Right forelimb (tissue), 1 donor: ENCODE results near the gene SMARCA1.

Experiments
- DNase-seq: peaks from one replicate; pipeline ENCODE4 v3.0.0-alpha.2; 2018

SMARCA1 gene

DNA sequence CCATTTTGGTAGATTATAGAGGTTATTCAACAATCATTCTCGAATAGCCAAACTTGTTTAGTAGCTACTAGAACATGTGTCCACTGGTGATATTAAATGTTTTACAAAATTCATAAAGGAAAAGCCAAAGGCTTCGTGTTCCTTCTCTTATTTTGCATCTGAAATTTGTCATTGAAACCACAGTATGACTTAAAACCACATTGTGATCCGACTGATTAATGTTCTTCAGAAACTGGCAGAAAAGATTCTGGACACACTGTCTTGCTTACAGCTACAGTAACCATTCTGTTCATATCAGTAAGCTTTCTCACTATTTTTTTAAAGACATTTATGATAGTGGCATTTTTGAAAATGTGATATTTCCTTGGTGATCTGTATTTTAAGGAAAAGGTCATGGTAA lies 2.6 kb upstream of the SMARCA1 start:
- no peak for DNase-seq

DNA sequence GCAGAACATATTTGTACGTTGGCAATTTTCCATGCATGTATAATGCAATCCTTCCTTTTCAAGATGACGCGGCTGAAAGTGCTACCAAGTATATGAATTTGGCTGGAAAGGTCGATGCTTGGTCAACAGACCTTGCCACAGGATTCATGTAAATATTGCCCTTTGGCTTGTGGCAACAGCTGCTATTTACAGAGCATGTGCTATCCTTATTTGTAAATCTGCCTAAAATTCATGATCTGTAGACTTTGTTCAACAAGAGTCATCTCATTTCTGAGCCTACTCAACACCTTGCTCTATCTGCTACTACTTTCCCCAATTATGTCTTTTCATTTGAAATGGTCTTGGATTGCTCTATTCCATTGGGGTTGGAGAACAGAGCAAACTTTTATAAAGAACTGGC lies 1.9 kb upstream of the SMARCA1 start:
- no peak for DNase-seq

DNA sequence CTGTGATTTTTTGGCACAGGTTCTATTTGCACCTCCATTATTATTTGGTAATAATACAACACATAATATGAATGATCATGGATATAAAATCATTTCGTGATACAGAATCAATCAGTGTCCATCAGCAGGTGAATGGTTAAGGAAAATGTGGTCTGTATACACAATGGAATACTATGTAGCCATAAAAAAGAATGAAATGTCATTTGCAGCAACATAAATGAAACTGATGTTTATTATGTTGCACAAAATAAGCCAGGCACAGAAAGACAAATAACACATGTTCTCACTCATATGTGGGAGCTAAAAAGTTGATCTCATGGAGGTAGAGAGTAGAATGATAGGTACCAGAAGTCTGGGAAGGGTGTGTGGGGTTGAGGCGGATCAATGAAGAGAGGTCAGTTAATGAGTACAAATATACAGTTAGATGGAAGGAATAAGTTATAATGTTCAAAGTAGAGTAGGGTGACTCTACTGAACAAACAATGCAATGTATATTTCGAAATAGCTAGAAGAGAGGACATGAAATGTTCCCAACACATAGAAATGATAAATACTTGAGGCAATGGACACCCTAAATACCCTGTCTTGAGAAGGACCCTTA lies 1.1 kb upstream of the SMARCA1 start:
- DNase-seq, result no peak

DNA sequence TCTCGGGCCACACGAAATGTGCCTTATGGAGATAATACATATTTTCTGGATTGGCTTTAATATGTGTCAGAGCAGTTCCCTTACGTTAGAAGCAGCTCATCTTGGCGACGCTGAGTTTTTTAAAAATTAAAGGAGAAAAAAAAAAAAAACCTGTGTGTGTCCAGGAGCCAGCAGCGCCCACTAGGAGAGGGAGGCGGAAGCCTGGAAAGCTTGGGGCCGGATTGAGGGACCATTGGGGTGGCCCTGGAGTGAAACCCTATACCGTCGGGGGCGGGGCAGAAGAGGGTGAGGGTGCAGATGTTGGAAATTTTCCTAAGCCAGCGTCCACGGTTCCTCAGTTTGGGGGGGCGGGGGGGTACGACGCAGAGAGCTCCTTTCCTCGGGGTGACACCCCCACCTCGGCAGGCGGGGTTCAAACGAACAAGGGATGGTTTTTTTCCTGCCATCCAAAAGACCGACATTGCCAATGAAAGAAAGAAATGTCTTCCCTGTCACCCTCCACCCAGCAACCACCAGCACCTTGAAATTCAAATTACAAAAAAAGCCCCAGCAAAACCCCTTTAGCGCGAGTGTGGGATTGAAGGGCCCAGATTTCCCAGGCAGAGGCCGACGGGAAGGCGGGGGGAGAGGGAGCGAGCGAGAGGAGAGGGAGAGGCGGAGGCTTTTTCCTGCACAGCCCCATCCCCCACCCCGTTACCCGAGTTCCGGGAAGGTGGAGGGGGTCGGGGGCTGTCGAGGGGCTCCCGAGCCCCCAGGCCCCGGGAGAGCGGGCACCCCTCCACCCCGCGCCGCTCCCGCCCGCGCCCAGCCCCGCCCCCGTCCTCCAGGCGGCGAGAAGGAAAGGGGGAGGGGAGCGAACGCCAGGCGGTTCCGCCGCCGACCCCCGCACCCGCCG lies 859 bp downstream of the SMARCA1 start:
- peak; percentile 78 for DNase-seq

DNA sequence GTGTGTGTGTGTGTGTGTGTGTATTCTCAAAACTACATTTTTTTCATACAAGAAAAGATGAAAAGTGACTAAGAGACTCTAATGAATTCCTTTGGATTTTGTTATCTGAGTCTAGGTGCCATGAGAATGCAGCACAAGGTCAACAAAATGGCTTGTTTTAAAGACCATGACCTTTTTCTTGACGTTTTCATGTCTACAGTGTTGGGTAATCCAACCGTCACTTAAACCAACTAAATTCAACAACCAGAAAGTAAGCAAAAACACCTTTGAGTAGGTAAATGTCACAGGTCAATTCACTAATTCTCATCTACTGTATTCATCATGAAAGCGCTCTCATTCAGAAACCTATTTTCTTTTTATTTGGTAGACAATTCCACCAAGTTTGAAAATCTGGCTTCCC lies 3.1 kb downstream of the SMARCA1 start:
- no peak for DNase-seq

DNA sequence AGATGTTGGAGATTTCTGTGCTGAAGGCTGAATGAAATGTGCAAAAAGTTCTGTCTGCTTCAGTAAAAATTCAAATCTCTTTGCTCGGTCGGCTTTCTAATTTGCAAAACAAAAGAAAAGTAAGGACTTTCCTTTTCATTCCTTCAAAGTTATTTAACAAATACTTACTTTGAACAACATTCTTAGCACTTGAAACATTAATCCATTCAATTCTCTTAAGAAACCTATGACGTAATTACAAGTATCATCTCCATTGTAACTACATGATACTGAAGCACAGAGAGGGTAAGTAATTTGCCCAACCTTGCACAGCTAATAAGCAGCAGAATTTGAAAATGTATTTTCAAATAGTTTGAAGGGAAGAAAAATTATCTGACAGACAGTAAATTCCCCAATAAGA lies 6.9 kb downstream of the SMARCA1 start:
- DNase-seq, result no peak

DNA sequence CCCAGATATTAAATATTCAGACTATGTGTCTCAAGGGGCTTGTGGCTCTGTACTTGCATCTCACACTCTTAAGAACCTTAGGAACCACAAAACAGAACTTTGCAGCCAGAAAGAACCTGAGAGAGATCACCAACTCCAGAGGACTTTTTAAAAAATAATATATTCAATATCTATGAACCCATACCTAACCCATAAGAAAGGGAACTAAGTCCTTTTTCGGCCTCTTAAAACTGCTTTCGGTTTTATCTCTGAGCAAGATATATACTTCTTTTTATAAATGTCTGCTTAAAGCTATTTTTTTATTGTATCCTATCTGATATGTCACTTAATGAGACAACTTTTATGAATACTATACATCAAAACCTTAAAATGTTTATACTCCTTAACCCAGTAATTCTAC lies 10.9 kb downstream of the SMARCA1 start:
- DNase-seq, result no peak

DNA sequence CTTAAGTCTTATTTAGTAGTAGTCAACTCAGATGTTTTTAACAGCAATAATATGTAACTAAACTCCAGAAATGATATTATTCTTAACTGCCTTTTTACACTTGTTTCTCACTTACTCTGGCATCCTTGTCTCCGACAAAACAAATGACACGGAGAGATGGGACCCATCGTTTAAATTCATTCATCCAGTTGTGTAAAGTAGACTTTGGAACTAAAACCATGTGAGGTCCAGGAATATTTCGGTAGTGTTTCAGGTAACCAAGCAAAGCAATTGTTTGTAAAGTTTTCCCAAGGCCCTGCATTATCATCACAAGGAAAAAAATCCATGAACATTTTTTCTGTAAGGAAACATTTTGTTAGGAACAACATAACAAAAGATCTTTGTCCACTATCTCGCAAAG lies 11.6 kb downstream of the SMARCA1 start:
- DNase-seq, result no peak

DNA sequence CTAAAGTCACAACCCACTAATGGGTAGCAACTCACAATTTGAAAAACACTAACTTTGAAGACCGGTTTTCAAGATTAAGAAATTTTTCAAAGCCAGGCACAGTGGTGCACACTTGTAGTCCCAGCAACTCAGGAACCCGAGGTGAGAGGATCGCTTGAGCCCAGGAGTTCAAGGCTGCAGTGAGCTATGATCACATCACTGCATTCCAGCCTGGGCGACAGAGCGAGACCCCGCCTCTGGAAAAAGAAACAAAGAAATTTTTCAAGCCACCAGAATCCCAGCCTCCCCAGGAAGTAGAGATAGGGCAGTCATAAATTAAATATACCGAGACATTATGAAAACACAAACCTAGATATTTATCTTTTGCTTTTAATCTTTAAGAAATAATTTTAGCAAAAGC lies 13.0 kb downstream of the SMARCA1 start:
- no peak for DNase-seq

DNA sequence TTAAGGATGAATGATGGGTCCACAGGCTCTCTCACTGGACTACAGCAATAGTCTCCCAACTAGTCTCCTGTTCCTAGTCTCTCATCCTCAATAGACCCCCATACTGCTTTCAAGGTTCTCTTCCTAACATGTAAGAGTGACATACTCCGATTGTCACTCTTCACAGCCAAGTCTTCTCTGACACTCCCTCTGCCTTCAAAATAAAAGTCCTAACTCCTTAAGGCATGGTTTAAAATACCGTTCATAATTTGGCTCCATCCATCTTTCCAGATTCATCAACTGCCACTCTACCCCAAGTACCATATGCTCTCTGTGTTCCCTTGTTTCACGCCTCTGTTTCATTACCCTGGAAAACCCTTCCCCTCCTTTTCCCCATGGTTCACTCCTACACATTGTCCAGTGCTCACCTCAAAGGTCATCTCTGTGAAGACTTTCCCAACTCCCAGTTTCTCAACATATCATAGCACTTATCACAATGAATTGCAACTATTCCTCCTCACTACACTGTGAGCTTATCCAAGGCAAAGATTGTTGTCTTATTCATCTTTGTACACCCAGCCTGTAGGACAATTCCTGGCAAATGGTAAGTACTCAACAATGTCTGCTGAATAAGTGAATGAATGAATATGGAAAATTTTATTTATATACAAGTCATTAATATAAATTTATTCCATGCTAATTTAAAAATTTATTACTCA lies 26.0 kb downstream of the SMARCA1 start:
- no peak for DNase-seq

DNA sequence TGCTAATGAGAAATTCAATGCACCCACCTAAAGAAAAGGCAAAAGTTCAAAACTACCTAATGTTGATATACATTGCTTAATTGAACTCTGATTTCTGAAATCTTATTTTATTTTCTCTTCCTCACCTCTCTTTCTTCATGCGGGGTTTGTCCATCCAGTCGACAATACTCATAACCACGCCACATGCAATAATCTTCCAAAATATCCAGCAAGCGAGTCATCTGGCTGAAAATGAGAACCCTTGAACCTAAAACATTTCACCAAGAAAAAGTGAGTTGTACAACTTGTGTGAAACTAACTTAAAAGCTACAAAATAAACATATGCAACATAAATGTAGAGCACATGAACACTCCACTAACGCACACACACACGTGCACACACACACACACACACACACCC lies 26.7 kb downstream of the SMARCA1 start:
- DNase-seq, result no peak

DNA sequence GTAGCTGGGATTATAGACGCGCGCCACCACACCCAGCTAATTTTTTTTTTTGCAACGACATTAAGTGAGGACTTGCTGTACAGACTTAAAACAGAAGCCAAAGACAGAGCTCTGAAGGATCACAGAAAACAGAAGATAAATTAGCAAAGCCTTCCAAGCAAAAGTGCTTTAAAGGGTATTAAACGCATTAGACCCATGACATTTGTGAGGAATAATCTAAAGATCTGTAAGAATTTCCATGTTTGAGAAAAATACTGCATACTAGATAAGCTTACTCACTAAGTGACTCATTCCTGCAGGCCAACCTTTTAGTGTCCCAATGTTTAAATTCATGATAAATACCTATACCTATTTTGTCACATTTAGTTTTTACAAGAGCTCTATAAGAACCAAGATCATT lies 27.4 kb downstream of the SMARCA1 start:
- no peak for DNase-seq

DNA sequence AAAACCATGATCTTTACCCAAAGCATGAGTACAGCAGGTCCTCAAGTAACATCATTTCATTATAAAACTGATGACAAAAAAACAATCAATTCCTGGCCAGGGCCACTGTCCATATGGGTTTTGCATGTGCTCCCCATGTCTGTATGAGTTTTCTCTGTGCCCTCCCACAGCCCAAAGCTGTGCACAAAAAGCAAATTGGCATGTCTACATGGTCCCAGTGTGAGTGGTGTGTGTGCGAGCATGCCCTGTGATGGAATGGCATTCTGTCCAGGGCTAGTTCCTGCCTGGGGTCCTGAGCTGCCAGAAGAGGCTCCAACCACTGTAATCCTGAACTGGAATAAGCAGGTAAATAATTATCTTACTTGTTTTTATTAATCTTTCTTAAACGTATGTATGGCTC lies 28.4 kb downstream of the SMARCA1 start:
- DNase-seq, result no peak

DNA sequence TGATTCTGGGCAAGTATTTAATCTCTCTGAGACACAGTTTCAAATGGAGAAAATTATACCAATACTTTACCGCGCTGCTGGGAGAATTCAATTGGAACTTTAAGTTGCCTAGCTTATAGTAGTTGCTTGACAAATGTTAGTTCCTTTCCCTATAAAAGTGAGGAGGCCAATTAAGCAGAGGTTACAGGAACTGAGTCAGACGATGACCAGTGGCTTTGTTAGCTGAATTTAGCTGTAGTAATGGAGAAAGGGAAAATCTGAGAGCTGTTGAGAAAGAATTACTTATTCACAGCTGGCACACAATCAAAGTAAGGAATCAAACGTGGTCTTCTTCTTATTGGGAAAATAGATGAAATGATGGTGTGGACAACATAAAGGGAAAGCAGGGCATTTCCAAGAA lies 29.6 kb downstream of the SMARCA1 start:
- DNase-seq, result no peak

DNA sequence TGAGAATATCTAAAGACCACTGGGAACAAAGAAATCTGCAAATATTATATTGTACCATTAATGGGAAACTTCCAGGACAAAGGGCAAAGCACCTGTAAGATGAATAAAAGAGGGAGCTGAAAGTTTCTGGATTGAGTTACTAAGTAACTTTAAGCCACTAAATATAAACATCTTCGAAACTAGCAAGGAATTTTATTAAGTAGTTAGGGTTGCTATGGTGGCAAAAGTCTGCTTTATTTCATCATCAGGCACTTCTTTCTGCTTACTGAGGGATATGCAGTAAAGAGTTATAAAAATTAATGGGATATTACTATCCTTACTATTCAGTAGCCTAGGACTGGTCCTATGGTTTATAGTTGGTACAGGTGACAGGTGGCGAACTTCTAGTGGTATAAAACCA lies 33.0 kb downstream of the SMARCA1 start:
- DNase-seq, result no peak

DNA sequence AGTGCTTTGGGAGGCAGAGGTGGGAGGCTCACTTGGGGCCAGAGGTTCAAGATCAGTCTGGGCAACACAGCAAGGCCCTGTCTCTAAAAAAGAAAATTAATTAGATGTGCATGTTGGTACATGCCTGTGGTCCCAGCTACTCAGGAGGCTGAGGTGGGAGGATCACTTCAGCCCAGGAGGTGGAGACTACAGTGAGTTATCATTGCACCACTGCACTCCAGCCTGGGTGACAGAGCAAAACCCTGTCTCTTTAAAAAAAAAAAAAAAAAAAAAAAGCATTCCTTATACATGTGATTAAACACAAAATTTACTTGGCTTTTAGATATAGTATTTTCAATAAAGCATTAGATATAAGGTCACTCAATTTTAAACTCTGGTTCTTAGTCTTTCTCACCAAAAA lies 34.9 kb downstream of the SMARCA1 start:
- DNase-seq, result no peak

DNA sequence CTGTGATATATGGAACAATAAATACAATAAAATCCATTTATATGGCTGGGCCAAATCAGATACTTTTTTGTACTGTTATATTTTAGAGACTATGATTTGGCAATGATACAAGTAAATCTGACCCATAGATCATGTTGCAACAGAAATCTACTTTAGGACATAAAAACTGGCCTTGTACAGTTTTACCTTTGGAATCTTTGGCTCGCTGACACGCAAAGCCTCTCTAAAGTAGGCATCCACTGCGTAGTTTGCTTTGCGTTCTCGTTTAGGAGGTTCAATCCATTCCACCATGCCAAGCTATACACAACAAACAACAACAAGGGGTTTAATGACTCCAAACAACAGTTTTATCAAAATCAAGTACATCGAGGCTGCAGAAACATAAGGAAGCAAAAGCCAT lies 42.4 kb downstream of the SMARCA1 start:
- no peak for DNase-seq

DNA sequence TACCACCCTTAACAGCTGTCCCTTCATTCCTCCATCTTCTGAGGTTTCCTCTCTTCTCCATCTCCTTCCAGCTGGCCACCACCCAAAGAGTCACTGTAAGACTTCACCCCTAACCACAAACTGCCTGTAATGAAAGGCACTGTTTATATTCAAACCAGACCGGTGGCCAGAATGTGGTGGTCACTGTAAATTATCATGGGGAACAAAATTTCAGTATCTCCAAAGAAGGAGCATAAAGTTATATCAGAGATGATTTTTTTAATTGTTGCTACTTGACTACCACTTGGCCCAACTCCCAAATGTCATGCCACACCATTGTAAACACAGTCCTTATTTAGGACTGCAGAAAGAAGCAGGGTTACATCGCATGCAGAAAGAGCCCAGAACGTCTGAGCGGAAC lies 44.8 kb downstream of the SMARCA1 start:
- no peak for DNase-seq

DNA sequence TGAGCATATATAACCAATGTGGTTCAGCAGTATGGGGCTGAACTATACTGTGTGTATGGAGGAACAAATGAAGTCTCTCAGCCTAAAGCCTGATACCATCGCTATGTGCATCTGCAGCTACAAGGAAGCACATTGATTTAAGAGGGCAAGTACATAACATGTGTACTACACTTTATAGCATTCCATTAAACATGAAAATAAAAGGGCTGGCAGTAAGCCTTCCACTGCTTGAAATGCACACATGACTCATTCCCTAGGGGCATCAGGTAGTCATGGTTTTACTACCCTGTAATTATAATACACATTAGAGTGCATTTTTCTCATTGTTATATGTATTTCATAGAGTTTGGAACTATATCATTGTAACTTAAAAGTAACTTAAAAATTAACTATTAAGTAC lies 51.2 kb downstream of the SMARCA1 start:
- DNase-seq, result no peak

DNA sequence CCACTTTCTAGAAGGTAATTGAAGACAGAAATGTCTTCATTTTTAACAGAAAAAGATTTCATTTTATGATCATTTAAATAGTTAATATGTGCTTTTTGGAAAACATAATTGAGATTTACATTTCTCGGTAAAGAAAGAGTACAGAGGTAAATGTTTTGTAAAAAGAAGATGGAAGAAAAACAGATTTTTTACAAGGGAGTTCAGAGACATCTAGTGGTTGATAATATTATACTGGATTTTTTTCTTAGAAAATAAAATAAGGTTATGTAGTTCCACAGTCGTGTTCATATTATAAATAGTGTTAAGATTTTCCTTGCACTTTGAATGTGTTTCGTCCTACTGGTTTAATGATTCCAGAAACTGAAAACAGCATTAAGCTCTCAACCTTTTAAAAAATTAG lies 60.6 kb downstream of the SMARCA1 start:
- no peak for DNase-seq

DNA sequence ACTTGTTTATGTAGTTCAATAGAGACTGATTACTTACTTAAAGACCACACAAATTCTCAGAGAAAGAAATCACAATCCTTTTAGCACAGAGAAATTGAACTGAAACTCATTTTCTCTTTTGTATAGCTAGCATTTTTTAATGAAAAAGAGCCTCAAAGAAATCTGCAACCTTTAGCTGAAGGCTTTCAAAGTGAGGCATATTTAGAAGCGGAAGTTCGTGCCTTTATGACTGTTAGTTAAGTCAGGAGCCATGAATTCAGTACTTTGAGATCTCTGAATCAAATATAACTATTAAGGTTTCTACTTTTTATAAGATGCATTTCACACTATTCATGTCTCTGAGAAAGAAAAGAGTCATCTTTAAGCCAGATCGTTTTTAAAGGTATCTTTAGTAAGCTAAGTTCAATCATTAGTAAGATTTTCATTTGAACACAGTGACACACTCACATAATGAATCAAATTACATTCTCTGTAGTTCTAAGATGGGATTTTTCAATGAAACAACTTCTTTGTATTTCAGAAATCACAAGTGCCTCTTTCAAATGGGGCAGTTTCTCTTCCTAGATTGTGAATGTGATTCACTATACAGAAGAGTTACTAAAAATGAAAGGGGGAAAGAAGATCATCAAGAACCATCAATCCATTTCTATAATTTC lies 61.4 kb downstream of the SMARCA1 start:
- DNase-seq, result no peak

DNA sequence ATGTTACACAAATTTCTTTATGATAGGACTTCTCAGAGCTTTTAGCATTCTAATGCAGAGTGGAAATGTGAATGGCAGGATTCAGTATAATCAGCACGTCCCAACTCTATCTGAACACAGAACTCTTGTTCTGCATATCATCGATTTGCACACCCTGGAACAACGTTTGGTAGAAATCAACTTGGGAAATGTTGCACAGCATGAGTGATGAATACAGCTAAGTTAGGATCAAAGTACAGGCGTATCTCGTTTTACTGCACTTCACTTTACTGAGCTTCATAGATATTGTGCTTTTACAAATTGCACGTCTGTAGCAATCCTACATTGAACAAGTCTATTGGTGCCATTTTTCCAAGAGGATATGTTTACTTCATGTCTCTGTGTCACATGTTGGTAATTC lies 70.8 kb downstream of the SMARCA1 start:
- DNase-seq, result no peak

DNA sequence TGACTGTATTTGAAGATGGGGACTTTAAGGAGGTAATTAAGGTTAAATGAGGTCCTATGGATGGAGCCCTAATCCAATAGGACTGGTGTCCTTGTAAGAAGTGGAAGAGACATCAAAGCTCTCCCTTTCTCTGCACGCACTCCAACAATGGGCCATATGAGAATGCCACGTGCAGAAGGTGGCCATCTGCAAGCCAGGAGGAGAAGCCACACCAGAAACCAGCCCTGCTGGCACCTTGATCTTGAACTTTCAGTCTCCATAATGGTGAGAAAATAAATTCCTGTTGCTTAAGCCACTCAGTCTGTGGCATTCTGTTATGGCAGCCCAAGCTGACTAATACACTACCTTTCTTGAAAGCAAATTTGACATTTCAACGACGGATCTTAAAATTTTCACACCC lies 73.2 kb downstream of the SMARCA1 start:
- DNase-seq, result no peak

DNA sequence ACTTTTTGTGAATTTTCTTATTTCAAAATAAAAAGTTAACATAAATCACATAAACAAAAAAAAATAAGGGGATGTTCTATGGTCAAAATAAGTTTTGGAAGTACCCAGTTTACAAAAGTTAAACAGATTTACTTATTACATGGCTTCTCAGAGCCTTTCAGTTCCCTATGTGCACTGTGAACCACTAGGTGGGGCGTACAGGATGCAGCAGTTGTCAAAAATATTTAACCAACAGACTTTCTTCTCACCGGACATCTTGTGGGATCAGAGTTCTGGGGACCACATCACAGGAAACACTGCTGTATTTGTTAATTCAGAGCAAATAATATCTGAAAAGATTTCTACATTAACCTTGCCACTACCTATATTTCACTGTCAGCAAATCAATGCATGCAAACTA lies 74.1 kb downstream of the SMARCA1 start:
- DNase-seq, result no peak
